ENCODE data around the gene TSKS.

TSKS gene

GRCh38 chr19:49713236-49713845 lies 49.8 kb downstream of the TSKS start:
- no peak for DNase-seq (ENCODE audit: low read depth in 3 of 3)

DNA sequence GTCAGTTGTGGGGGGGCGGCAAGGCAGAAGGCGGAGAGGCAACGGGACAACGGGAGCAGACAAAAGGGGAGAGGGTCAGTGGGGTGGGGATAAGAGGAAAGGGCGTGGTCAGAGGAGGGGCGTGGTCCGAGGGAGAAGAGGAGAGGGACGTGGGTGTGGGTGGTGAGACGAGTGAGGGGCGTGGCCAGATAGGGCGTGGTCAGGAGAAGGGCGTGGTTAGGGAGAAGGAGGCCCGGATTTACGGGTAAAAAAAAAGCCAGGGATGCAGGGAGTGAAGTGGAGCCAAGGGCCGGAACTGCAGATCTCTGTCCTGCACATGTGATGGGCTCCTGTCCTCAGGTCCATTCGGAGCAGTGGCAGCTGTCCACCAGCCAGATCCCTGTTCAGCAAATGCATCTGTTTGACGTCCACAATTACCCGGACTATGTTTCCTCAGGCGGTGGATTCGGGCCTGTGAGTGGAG lies 50.7 kb downstream of the TSKS start:
- no peak for DNase-seq (ENCODE audit: low read depth in 3 of 3)

DNA sequence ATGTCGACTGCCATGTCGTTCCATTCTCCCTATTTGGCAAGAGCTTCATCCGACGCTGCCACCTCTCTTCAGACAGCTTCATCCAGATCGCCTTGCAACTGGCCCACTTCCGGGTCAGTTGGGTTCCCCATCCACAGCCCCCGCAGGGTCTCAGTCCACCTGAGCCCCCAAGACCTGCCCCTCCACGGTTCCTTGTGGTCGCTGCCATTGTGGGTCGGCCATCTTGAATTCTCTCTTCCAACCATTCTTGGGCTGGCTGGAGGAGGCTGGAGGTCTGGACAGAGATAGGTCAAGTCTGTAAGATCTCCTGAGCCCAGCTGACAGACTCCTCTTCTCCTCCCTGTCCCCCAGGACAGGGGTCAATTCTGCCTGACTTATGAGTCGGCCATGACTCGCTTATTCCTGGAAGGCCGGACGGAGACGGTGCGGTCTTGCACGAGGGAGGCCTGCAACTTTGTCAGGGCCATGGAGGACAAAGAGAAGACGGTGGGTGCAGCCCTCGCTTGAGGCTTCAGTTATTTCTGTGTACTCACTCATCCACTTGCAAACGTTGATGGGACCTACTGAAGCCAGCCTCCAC lies 52.6 kb downstream of the TSKS start:
- DNase-seq (ENCODE audit: low read depth in 3 of 3), result no peak

- no peak for DNase-seq (ENCODE audit: low read depth in 3 of 3)
Observed at GRCh38 chr19:49705919-49706318, 57.2 kb downstream of the TSKS start.

DNA sequence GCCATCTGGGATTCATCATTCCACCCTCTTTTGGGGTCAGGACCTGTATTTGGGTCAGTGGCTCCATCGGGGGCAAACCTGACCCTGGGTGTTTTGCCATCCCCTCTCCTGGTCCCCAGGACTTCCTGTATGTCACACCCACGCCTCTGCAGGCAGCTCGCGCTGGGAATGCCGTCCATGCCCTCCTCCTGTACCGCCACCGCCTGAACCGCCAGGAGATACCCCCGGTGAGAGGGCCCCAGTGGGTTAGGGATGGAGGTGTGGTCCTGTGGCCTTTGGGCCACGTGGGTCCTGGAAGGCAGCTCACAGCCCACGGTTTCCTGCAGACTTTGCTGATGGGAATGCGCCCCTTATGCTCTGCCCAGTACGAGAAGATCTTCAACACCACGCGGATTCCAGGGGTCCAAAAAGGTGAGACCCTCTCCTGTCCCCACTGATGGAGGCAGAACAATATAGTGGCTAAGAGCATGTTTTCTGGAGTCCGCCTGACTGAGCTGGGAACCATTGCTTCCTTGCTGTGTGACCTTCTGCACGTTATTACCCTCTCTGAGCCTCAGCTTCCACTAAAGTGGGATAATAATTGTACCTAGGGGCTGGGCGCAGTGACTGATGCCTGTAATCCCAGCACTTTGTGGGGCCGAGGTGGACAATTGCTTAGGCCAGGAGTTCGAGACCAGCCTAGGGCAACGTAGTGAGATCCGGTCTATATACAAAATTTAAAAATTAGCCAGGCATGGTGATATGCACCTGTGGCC lies 58.0 kb downstream of the TSKS start:
- DNase-seq (ENCODE audit: low read depth in 3 of 3), result no peak

DNA sequence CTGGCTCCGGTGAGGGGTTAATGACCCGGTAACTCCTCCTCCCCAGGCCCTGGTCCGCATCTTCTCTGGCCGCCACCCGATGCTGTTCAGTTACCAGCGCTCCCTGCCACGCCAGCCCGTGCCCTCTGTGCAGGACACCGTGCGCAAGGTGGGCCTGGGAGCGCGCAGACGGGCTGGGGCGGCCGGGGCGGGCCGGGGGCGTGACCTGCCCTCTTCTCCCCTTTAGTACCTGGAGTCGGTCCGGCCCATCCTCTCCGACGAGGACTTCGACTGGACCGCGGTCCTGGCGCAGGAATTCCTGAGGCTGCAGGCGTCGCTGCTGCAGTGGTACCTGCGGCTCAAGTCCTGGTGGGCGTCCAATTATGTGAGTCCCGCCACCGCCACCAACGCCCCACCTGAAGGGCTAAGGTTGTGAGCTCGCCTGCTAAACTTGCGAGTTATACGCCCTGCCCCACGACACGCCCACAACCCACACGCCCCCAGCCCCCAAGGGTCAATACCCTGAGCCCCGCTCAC lies 61.8 kb downstream of the TSKS start:
- no peak for DNase-seq (ENCODE audit: low read depth in 3 of 3)

DNA sequence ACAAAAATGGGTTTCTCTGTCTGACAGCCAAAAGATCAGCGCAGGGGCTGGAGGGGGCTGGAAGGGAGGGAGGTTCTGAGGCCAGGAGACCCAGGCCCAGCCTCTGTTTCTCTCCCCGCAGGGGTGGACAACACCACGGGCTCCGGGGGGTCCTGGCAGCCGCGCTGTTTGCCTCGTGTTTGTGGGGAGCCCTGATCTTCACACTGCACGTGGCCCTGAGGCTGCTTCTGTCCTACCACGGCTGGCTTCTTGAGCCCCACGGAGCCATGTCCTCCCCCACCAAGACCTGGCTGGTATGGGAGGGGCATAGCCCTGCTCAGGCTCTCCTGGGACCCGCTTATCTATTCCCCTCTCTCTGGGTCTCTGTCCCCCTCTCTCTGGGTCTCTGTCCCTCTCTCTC lies 62.5 kb downstream of the TSKS start:
- no peak for DNase-seq (ENCODE audit: low read depth in 3 of 3)

GRCh38 chr19:49699364-49699763 lies 63.7 kb downstream of the TSKS start:
- no peak for DNase-seq (ENCODE audit: low read depth in 3 of 3)

GRCh38 chr19:49696865-49697264 lies 66.2 kb downstream of the TSKS start:
- DNase-seq (ENCODE audit: low read depth in 3 of 3), result no peak

DNA sequence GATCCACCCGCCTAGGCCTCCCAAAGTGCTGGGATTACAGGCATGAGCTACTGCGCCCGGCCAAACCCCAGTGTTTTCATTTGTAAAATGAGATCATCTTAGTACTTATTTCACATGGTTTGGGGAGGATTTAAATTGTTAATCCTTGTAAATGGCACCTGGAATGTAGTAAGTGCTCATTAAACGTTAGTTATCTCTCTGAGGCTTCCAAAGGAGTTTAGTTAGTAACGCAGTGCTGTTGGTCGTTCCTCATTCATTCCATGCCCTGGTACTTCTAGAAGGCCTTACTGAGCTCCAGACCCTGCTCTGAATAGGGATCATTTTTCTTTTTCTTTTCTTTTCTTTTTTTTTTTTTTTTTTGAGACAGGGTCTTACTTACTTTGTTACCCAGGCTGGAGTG lies 67.0 kb downstream of the TSKS start:
- no peak for DNase-seq (ENCODE audit: low read depth in 3 of 3)

GRCh38 chr19:49692147-49692506 lies 71.0 kb downstream of the TSKS start:
- no peak for DNase-seq (ENCODE audit: low read depth in 3 of 3)

- no peak for DNase-seq (ENCODE audit: low read depth in 3 of 3)
Observed at GRCh38 chr19:49691243-49692146, 71.6 kb downstream of the TSKS start.

GRCh38 chr19:49690656-49691242 lies 72.4 kb downstream of the TSKS start, which contains the start of gene CPT1C:
Gene CPT1C, plus strand, starts transcription at chr19:49691116. Its CDS starts 1,137 bp downstream, at chr19:49692253.
- peak in 2 of 3 donors; percentile 50 to 57 for DNase-seq (ENCODE audit: low read depth in 3 of 3)

DNA sequence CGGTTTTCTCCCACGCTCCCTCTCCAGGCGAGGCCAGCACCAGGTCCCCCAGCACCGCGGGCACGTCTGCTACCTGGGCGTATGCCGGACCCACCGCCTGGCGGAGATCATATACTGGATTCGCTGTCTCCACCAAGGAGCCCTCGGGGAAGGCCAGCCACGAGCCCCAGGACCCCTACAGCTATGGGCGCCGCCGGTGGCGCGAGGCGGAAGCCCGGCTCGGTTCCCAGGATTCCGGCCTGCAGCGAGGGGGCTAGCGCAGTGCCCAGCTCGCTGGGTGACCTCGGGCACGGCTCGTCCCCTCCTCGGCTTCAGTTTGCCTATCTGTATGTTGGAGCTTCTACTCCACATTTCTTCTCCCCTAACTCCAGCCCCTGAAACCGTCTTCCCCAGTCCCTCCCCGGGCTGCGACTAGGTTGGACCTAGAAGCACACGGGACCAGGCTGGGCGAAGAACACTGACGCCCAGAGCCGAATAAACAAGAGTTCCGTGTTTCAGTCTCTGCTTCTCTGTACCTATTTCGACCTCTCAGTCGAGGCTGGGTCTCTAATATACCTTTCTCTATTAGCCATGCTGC lies 72.9 kb downstream of the TSKS start:
- DNase-seq (ENCODE audit: low read depth in 3 of 3), result no peak

Measured in stimulated activated CD4-positive, alpha-beta T cell treated with anti-CD3 and anti-CD28 coated beads, TNF-alpha, amount 100 ng/mL, for 48 hours (primary cell).